GM21723 (cell line): ENCODE measurements around the gene EHD4.

ENCODE experiments used
- ATAC-seq: cut with Tn5 transposase; IDR thresholded peaks from one replicate; pipeline ENCODE4 v1.9.1; 2021; ENCODE audit warnings: mild to moderate bottlenecking, moderate library complexity; ENCODE audit not compliant: unreplicated experiment

Gene EHD4

GRCh38 chr15:41995476-41995855 is 23.1 kb upstream of the EHD4 start:
- ATAC-seq: no peak

GRCh38 chr15:41994772-41995475 is 22.6 kb upstream of the EHD4 start:
- no peak for ATAC-seq

GRCh38 chr15:41994171-41994650 is 21.9 kb upstream of the EHD4 start:
- no peak for ATAC-seq

GRCh38 chr15:41993472-41994170 is 21.3 kb upstream of the EHD4 start:
- no peak for ATAC-seq

GRCh38 chr15:41992803-41993190 is 20.4 kb upstream of the EHD4 start:
- ATAC-seq: no peak

GRCh38 chr15:41992151-41992802 is 19.9 kb upstream of the EHD4 start:
- no peak for ATAC-seq

- ATAC-seq: no peak
These were observed 18.3 kb upstream of the EHD4 start for GRCh38 chr15:41990691-41991090.

- ATAC-seq: no peak
These were observed 17.9 kb upstream of the EHD4 start for GRCh38 chr15:41990243-41990605.

- ATAC-seq: no peak
These were observed 17.4 kb upstream of the EHD4 start for GRCh38 chr15:41989573-41990242.

- no peak for ATAC-seq
These were observed 16.7 kb upstream of the EHD4 start for GRCh38 chr15:41988896-41989572.

- no peak for ATAC-seq
These were observed 15.5 kb upstream of the EHD4 start for GRCh38 chr15:41987925-41988275.

- ATAC-seq: no peak
These were observed 15.0 kb upstream of the EHD4 start for GRCh38 chr15:41987246-41987924.

- ATAC-seq: no peak
These were observed 13.1 kb upstream of the EHD4 start for GRCh38 chr15:41985236-41986160.

GRCh38 chr15:41984622-41985021 is 12.3 kb upstream of the EHD4 start:
- ATAC-seq: no peak

GRCh38 chr15:41983621-41984571 is 11.5 kb upstream of the EHD4 start:
- ATAC-seq: no peak

GRCh38 chr15:41983221-41983620 is 10.9 kb upstream of the EHD4 start:
- no peak for ATAC-seq

- no peak for ATAC-seq
These were observed 10.0 kb upstream of the EHD4 start for GRCh38 chr15:41982133-41982930.
